GM06990 (cell line): Measurements from ENCODE around the gene YWHAG.

Source experiments
- DNase-seq: peaks from one replicate; pipeline ENCODE4 v3.0.0-alpha.2; 2011; ENCODE audit not compliant: insufficient read length; ENCODE audit errors: extremely low read depth
- H3K27me3 ChIP-seq: replicated peaks from 2 replicates; pipeline ENCODE4 v1.6.0; 2011; ENCODE audit warnings: low read length; ENCODE audit not compliant: control insufficient read depth, insufficient read depth
- H3K36me3 ChIP-seq: 2 replicates; pipeline ENCODE4 v1.5.1; 2011; ENCODE audit warnings: low read length; ENCODE audit not compliant: control insufficient read depth, insufficient read depth
- H3K4me3 ChIP-seq: replicated peaks from 2 replicates; pipeline ENCODE4 v1.5.1; 2011; ENCODE audit warnings: low read depth, mild to moderate bottlenecking, control low read depth, low read length
- CTCF ChIP-seq: IDR thresholded peaks from 2 replicates; pipeline ENCODE4 v1.5.1; 2011; ENCODE audit warnings: low read length, control low read depth, mild to moderate bottlenecking, inconsistent platforms; ENCODE audit not compliant: insufficient read depth, poor library complexity, severe bottlenecking

Gene YWHAG

DNA sequence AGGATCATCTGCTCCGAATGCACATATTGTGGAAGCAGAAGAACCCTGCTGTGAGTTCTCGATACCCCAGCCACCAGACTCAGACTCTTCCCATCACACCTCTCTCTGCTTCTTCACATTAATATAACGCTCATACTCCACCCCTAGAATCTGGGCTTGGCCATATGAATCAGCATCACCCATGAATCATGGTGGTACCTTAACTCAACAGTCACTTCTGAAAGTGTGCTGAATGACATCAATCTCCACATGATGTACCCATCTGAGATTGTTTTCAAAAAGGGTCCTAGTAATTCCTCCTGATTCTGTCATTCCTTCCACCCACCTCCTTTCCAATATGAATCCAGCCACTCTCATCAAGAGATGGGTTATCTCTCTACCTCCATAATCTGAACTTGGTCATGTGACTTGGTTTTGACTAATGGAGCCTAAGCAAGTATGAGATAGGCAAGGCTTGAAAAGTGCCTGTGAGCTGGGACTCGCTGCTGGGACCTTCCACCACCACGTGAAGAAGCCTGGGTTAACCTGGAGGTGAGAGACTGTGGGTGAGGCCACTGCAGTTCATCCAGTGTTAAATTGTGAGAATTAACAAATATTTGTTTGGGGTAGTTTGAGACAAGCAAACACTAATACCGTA lies 15.4 kb downstream of the YWHAG start:
- no peak for DNase-seq
- peaks cover 22% of the 10 kb centered on the region for H3K36me3 ChIP-seq
- TF ChIP-seq CTCF: no peak
- no peak overlapping the region for H3K4me3 ChIP-seq
- H3K27me3 ChIP-seq: no peaks in the 10 kb centered on the region

DNA sequence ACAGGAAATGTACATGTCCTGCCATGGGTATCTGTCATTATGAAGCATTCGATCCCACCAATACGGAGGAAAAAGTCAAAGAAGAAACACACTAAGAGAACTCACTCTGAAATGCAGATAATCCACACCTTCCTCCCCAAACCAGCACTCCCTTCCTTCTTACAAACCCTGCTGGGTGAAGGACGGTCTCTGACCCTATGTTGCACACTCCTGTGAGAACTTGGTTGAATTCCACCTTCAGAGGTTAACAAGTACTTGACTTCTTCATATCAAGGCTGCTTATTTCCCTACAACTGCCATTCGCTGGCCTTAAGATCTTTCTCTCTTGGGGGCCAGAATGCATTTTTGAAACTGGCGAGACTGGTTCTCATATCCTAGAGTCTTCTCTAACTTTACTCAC lies 16.6 kb downstream of the YWHAG start:
- no peak for TF ChIP-seq CTCF
- Histone ChIP-seq H3K4me3 (no peak overlapping the region), H3K27me3 (no peaks in the 10 kb centered on the region), H3K36me3 (peaks cover 23% of the 10 kb centered on the region)
- no peak for DNase-seq

DNA sequence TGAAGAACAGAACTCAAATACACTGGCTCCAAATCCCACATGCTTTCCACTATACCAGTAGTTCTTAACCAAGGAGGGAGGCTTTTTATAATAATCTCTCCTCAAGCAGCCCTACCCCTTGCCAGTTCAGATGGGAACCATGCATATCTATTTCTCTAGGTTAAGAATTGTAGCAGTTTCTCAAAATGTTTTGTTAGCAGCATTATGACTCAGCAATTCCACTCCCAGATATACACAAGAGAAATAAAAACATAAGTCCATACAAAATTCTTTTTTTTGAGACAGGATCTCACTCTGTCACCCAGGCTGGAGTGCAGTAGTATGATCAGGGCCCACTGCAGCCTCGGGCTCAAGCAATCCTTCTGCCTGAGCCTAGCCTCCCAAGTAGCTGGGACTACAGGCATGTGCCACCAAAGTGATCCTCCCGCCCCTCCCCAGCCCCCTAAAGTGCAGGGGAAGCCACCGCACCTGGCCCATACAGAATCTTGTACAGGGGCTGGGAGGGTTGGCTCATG lies 18.1 kb downstream of the YWHAG start:
- no peaks in the 10 kb centered on the region for H3K27me3 ChIP-seq
- no peak overlapping the region for H3K4me3 ChIP-seq
- no peak for TF ChIP-seq CTCF
- no peak for DNase-seq
- peaks cover 12% of the 10 kb centered on the region for H3K36me3 ChIP-seq

- peaks cover 6% of the 10 kb centered on the region for H3K36me3 ChIP-seq
- no peaks in the 10 kb centered on the region for H3K27me3 ChIP-seq
- DNase-seq: no peak
- no peak overlapping the region for H3K4me3 ChIP-seq
- no peak for TF ChIP-seq CTCF
Measured at GRCh38 chr7:76338298-76339084, 20.3 kb downstream of the YWHAG start.

- no peak for DNase-seq
- H3K27me3 ChIP-seq: no peaks in the 10 kb centered on the region
- TF ChIP-seq CTCF: no peak
- H3K36me3 ChIP-seq: peaks cover 2% of the 10 kb centered on the region
- no peak overlapping the region for H3K4me3 ChIP-seq
Measured at GRCh38 chr7:76337147-76337546, 21.6 kb downstream of the YWHAG start.
